Endodermal cell (in vitro differentiated cells): ENCODE measurements around the gene RAE1. TPM values are rescaled to one million over a fixed set of nuclear protein-coding genes. Genes with fewer than 3 reads are reported as not detected.

Source experiments
- DNase-seq: peaks from one replicate; pipeline ENCODE4 v3.0.0-alpha.2; 2017
- H3K27ac ChIP-seq: 2 replicates; pipeline ENCODE4 v1.5.1; 2013; ENCODE audit warnings: mild to moderate bottlenecking, low read depth, low read length, moderate library complexity
- H3K27me3 ChIP-seq: 2 replicates; pipeline ENCODE4 v1.6.1; 2013; ENCODE audit warnings: mild to moderate bottlenecking, low read length, moderate library complexity; ENCODE audit not compliant: insufficient read depth, control insufficient read depth, poor library complexity, severe bottlenecking
- H3K36me3 ChIP-seq: 2 replicates; pipeline ENCODE4 v1.7.0; 2013; ENCODE audit warnings: mild to moderate bottlenecking, low read length, moderate library complexity; ENCODE audit not compliant: control insufficient read depth, insufficient read depth
- H3K4me1 ChIP-seq: one replicate; pipeline ENCODE4 v1.7.0; 2013; ENCODE audit warnings: low read length; ENCODE audit not compliant: control insufficient read depth, insufficient read depth
- H3K4me3 ChIP-seq: 2 replicates; pipeline ENCODE4 v1.5.1; 2013; ENCODE audit warnings: mild to moderate bottlenecking, low read length, moderate library complexity
- H3K9ac ChIP-seq: 2 replicates; pipeline ENCODE4 v1.6.1; 2013; ENCODE audit warnings: mild to moderate bottlenecking, low read length, moderate library complexity; ENCODE audit not compliant: poor library complexity, severe bottlenecking; ENCODE audit errors: extremely low read depth
- H3K9me3 ChIP-seq: 2 replicates; pipeline ENCODE4 v1.6.1; 2013; ENCODE audit warnings: mild to moderate bottlenecking, low read length, moderate library complexity; ENCODE audit not compliant: control insufficient read depth
- H3K27ac Mint-ChIP-seq: 2 replicates; pipeline ENCODE4 v1.8.0; 2020; ENCODE audit warnings: mixed read lengths
- H3K27me3 Mint-ChIP-seq: 2 replicates; pipeline ENCODE4 v1.8.0; 2021; ENCODE audit warnings: mild to moderate bottlenecking, mixed read lengths; ENCODE audit not compliant: insufficient read depth
- H3K36me3 Mint-ChIP-seq: 2 replicates; pipeline ENCODE4 v1.8.0; 2020; ENCODE audit warnings: low read depth, mixed read lengths
- H3K4me1 Mint-ChIP-seq: 2 replicates; pipeline ENCODE4 v1.8.0; 2020; ENCODE audit warnings: mixed read lengths
- H3K4me3 Mint-ChIP-seq: 2 replicates; pipeline ENCODE4 v1.8.0; 2020; ENCODE audit warnings: mild to moderate bottlenecking, moderate library complexity, mixed read lengths
- H3K9me3 Mint-ChIP-seq: 2 replicates; pipeline ENCODE4 v1.8.0; 2020; ENCODE audit warnings: mild to moderate bottlenecking, mixed read lengths
- WGBS, 2 experiments: methylation state at CpG; one replicate each; pipeline versions ENCODE4 v1.1.5 to v1.1.7; 2013; ENCODE audit warnings: missing lambda C conversion rate in 2 of 2, mixed read lengths in 1 of 2; ENCODE audit not compliant: insufficient coverage in 1 of 2, insufficient read length in 1 of 2; 5-methylcytosine and 5-hydroxymethylcytosine counted together
- total RNA-seq, 2 donors: library from RNA; stranded (reverse); fragmentation: NEBNext Ultra II Directional in 1 of 2; extraction: Animal tissue kit (Norgen Biotek cat#: 25700) in 1 of 2; gene quantifications; 2 replicates in 1 of 2; 3 replicates in 1 of 2; pipeline ENCODE4 v1.2.1, GENCODE V29; 2021
- TF ChIP-seq, protein P1 (sequence below): fragments of 200-600 bp; sonication (generic); conservative IDR thresholded peaks from 2 replicates; pipeline ENCODE4 v1.5.0; 2021; ENCODE audit warnings: antibody characterized with exemption, mild to moderate bottlenecking

Gene RAE1
- total RNA-seq, 2 donors from 2014 or later, result 41.2 to 43.8 TPM

DNA sequence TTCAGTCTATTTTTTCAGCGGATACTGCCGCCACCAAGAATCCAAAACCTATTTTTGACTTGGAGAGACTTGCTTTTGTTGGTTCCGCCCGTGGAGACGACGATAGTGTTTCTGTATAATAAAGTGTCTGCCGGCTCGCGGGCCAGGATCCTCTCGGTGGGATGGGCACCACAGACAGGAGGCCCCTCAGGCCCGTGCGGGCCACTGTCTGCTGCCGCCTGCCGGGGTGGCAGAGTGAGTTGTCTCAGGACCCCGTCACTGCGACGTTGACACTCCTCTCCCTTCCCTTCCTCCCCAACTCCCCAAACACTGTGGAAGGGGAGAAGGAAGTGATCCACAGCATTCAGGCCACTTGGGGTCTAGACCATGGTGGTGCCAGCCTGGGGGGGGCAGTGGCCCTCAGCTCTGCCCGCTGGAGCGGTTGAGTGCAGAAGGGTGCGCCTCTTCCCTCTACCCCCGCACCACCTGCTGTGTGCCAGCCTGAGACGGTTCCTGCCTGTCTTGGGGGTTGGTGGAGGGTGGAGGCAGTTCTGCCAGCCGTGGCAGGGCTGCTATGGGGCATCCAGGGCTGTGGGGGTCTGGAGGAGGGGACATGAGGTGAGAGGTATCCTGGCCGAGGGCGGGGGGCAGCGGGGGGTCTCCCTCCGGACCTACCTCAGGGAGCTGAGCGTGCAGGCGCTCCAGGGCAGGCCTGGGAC lies 57.6 kb downstream of the RAE1 start:
- H3K27ac ChIP-seq, result no peak overlapping the region
- H3K4me3 Mint-ChIP-seq, result no peak overlapping the region
- H3K36me3 Mint-ChIP-seq, result peaks cover 14% of the 10 kb centered on the region
- no peaks in the 10 kb centered on the region for H3K9me3 Mint-ChIP-seq
- no peaks in the 10 kb centered on the region for H3K27me3 Mint-ChIP-seq
- no peaks in the 10 kb centered on the region for H3K9me3 ChIP-seq
- TF ChIP-seq, protein P1, sequence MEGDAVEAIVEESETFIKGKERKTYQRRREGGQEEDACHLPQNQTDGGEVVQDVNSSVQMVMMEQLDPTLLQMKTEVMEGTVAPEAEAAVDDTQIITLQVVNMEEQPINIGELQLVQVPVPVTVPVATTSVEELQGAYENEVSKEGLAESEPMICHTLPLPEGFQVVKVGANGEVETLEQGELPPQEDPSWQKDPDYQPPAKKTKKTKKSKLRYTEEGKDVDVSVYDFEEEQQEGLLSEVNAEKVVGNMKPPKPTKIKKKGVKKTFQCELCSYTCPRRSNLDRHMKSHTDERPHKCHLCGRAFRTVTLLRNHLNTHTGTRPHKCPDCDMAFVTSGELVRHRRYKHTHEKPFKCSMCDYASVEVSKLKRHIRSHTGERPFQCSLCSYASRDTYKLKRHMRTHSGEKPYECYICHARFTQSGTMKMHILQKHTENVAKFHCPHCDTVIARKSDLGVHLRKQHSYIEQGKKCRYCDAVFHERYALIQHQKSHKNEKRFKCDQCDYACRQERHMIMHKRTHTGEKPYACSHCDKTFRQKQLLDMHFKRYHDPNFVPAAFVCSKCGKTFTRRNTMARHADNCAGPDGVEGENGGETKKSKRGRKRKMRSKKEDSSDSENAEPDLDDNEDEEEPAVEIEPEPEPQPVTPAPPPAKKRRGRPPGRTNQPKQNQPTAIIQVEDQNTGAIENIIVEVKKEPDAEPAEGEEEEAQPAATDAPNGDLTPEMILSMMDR, result no peak
- H3K4me1 ChIP-seq, result no peaks in the 10 kb centered on the region
- no peak for DNase-seq
- H3K36me3 ChIP-seq, result peaks cover 5% of the 10 kb centered on the region
- 91 to 96% methylated on average over 9 to 29 of the region's 29 CpGs for WGBS, 2 experiments
- no peaks in the 10 kb centered on the region for H3K4me1 Mint-ChIP-seq
- no peaks in the 10 kb centered on the region for H3K27me3 ChIP-seq
- H3K9ac ChIP-seq, result no peak overlapping the region
- no peak overlapping the region for H3K4me3 ChIP-seq
- no peak overlapping the region for H3K27ac Mint-ChIP-seq

DNA sequence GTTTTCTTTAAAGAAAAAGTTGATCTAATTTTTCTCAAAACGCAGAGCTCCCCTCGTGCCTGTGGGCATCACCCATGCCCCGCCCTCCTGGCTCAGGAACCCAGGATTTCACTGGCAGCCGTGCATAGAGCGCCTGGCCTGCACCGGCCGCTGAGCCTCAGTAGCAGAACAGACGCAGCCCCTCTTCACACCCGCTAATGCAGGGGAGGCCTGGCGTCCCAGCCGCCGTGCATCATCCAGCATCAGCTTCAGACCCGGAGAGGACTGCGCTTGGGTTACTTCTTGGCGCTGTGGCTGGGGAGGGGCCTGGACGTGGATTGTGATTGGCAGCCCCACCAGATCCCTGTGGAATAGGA lies 58.2 kb downstream of the RAE1 start:
- Histone ChIP-seq H3K36me3 (peaks cover 5% of the 10 kb centered on the region), H3K9me3 (no peaks in the 10 kb centered on the region), H3K4me3 (no peak overlapping the region), H3K9ac (no peak overlapping the region), H3K27ac (peak overlapping the region; percentile 63), H3K4me1 (no peaks in the 10 kb centered on the region), H3K27me3 (no peaks in the 10 kb centered on the region)
- no peak overlapping the region for H3K27ac Mint-ChIP-seq
- H3K27me3 Mint-ChIP-seq, result no peaks in the 10 kb centered on the region
- H3K36me3 Mint-ChIP-seq, result peaks cover 14% of the 10 kb centered on the region
- no peak for DNase-seq
- H3K9me3 Mint-ChIP-seq, result no peaks in the 10 kb centered on the region
- WGBS, 2 experiments, result 96 to 97% methylated on average over 12 to 16 of the region's 16 CpGs
- TF ChIP-seq, protein P1, result no peak
- H3K4me1 Mint-ChIP-seq, result no peaks in the 10 kb centered on the region
- H3K4me3 Mint-ChIP-seq, result no peak overlapping the region

DNA sequence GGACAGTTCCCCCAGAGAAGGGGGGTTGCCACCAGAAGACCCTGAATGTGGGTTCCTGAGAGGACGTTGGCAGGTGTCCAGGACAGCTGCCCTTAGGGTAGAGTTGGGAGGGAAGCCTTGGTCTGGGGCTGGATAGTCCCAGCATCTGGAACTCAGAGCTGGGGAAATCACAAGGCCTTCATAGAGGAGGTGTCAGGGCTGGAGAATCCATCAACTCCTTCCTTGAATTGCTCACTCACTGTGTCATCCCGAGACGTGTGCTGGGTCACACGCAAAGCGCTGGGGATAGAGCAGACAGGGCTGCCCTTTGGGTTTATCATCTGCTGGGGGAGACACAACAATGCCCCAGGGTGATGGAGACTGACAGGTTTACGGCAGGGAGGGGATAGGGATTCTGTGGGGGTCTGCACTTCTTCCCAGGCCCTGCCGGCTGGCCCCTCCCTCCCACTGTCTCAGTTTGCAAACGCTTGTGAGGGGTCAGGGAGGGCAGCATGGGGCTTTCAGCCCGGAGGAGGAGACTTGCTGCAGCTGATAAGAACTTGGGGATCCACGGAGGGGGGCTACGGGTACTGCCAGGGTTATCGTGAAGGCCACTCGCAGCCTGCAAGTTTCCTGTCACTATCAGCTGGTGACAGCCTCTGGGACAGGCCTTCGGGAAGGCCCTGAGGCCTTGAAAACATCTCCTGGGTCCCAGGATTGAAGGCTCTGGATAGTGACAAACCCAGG lies 58.8 kb downstream of the RAE1 start:
- H3K27me3 ChIP-seq, result no peaks in the 10 kb centered on the region
- Mint-ChIP-seq H3K36me3 (peaks cover 14% of the 10 kb centered on the region), H3K4me3 (no peak overlapping the region), H3K9me3 (no peaks in the 10 kb centered on the region), H3K27me3 (no peaks in the 10 kb centered on the region), H3K4me1 (no peaks in the 10 kb centered on the region), H3K27ac (no peak overlapping the region)
- TF ChIP-seq, protein P1, result no peak
- peak overlapping the region; percentile 63 for H3K27ac ChIP-seq
- H3K9me3 ChIP-seq, result no peaks in the 10 kb centered on the region
- no peak overlapping the region for H3K4me3 ChIP-seq
- 60 to 79% methylated on average over 10 to 14 of the region's 14 CpGs for WGBS, 2 experiments
- no peak overlapping the region for H3K9ac ChIP-seq
- no peaks in the 10 kb centered on the region for H3K4me1 ChIP-seq
- peaks cover 5% of the 10 kb centered on the region for H3K36me3 ChIP-seq
- DNase-seq, result no peak
